BJ (cell line): ENCODE measurements around the gene MKX. TPM values are rescaled to one million over a fixed set of nuclear protein-coding genes. Genes with fewer than 3 reads are reported as not detected.

Experiments used
- CTCF ChIA-PET: fragments of 350-600 bp; formaldehyde crosslinking; extraction: SDS; loops from one replicate; lab custom pipeline; 2021; ENCODE audit warnings: antibody characterized with exemption, inconsistent platforms; lab: Yijun Ruan, JAX
- POLR2A ChIA-PET: fragments of 300-600 bp; sonication (Branson Sonifier 250); formaldehyde crosslinking; extraction: SDS; loops from one replicate; lab custom pipeline; 2021; ENCODE audit warnings: antibody characterized with exemption; lab: Charles Lee
- DNase-seq: peaks from one replicate; pipeline ENCODE4 v3.0.0-alpha.2; 2011; ENCODE audit warnings: low read depth
- H3K27me3 ChIP-seq: 2 replicates; pipeline ENCODE4 v1.6.0; 2011; ENCODE audit warnings: low read length; ENCODE audit not compliant: control insufficient read depth, insufficient read depth
- H3K36me3 ChIP-seq: 2 replicates; pipeline ENCODE4 v1.5.1; 2011; ENCODE audit warnings: low read length; ENCODE audit not compliant: control insufficient read depth, insufficient read depth
- H3K4me3 ChIP-seq: 2 replicates; pipeline ENCODE4 v1.5.1; 2011; ENCODE audit warnings: low read depth, mild to moderate bottlenecking, control low read depth, low read length
- CTCF ChIP-seq: IDR thresholded peaks from 2 replicates; pipeline ENCODE4 v1.5.1; 2011; ENCODE audit warnings: low read depth, mild to moderate bottlenecking, control low read depth, inconsistent platforms, low read length, moderate library complexity; ENCODE audit not compliant: insufficient read depth
- polyA minus RNA-seq: library from RNA; depleted of rRNA, polyadenylated mRNA; stranded (reverse); fragments of >200 nt; gene quantifications from 2 replicates; pipeline ENCODE4 v1.2.3, GENCODE V29; 2011; rRNA and poly(A)+ RNA removed
- polyA plus RNA-seq: library from polyadenylated mRNA; depleted of rRNA; stranded (reverse); fragments of >200 nt; gene quantifications from 2 replicates; pipeline ENCODE4 v1.2.3, GENCODE V29; 2011; rRNA removed

The MKX gene
- 68.1 and 72.9 TPM in 2 replicates for polyA plus RNA-seq
- 55.5 and 62.4 TPM in 2 replicates for polyA minus RNA-seq

- TF ChIP-seq CTCF = 0 out of 2 replicates have a peak, but pooled peaks have one; percentile 4
- Histone ChIP-seq H3K36me3 (peaks cover 19% of the 10 kb centered on the region), H3K4me3 (peak within 1 kb of the TSS; percentile 91), H3K27me3 (no peaks in the 10 kb centered on the region)
- CTCF ChIA-PET = interaction anchor here (0.7 to 2.5 kb wide), 7 partner anchors 21 to 636 kb away, joined by 3 to 7 read pairs (median 3); no protein-coding TSS in a partner anchor
- POLR2A ChIA-PET = interaction anchor here (0.7 kb wide), 1 partner anchor 18 kb away, joined by 3 read pairs; no protein-coding TSS in a partner anchor
- no peak for DNase-seq
Observed at GRCh38 chr10:27745732-27746396, at the start of gene MKX. Gene MKX (minus strand): TSS chr10:27745819. CDS start chr10:27743415, 2,404 bp downstream.

- CTCF ChIA-PET = interaction anchor here (2.2 kb wide), 1 partner anchor 11 kb away, joined by 6 read pairs; no protein-coding TSS in a partner anchor
- DNase-seq = no peak
- TF ChIP-seq CTCF = no peak
- POLR2A ChIA-PET = no interaction called here
- no peaks in the 10 kb centered on the region for H3K36me3 ChIP-seq
- no peaks in the 10 kb centered on the region for H3K27me3 ChIP-seq
- no peak overlapping the region for H3K4me3 ChIP-seq
Observed at GRCh38 chr10:27794157-27794556, 48.5 kb upstream of the MKX start.

GRCh38 chr10:27792216-27792615 lies 46.6 kb upstream of the MKX start:
- Histone ChIP-seq H3K36me3 (no peaks in the 10 kb centered on the region), H3K27me3 (no peaks in the 10 kb centered on the region), H3K4me3 (no peak overlapping the region)
- ChIA-PET CTCF (interaction anchor here (0.9 to 1.4 kb wide), 3 partner anchors 8 to 387 kb away, joined by 3 to 8 read pairs (median 3); no protein-coding TSS in a partner anchor), POLR2A (no interaction called here)
- TF ChIP-seq CTCF = no peak
- DNase-seq = no peak

GRCh38 chr10:27784272-27784671 lies 38.7 kb upstream of the MKX start:
- POLR2A ChIA-PET = no interaction called here
- TF ChIP-seq CTCF = no peak
- Histone ChIP-seq H3K27me3 (no peaks in the 10 kb centered on the region), H3K4me3 (no peak overlapping the region), H3K36me3 (no peaks in the 10 kb centered on the region)
- CTCF ChIA-PET = interaction anchor here (0.6 to 1.6 kb wide), 3 partner anchors 8 to 15 kb away, joined by 3 to 8 read pairs (median 4); no protein-coding TSS in a partner anchor
- no peak for DNase-seq

GRCh38 chr10:27783660-27784059 lies 38.0 kb upstream of the MKX start:
- no peak overlapping the region for H3K4me3 ChIP-seq
- peak; percentile 10 for DNase-seq
- CTCF ChIA-PET = interaction anchor here (0.6 to 2.6 kb wide), 4 partner anchors 9 to 15 kb away, joined by 3 to 8 read pairs (median 5); no protein-coding TSS in a partner anchor
- POLR2A ChIA-PET = no interaction called here
- no peaks in the 10 kb centered on the region for H3K27me3 ChIP-seq
- no peaks in the 10 kb centered on the region for H3K36me3 ChIP-seq
- TF ChIP-seq CTCF = peak; percentile 48
